DMS53 (cell line): ENCODE results near the gene PTPN20.
"Not testable (repeated sequence)": the region's sequence is repeated elsewhere in the genome, so short reads cannot be mapped to it uniquely, and the experiment has no call there.

Experiments used
- DNase-seq: peaks from one replicate; lab custom pipeline; 2025; lab: John Stamatoyannopoulos, UW

PTPN20 gene

GRCh38 chr10:46911144-46911876 lies at the start of gene PTPN20:
PTPN20 (plus strand) TSS chr10:46911428; CDS start chr10:46932500, 21,072 bp downstream.
- DNase-seq: not testable (repeated sequence)

DNA sequence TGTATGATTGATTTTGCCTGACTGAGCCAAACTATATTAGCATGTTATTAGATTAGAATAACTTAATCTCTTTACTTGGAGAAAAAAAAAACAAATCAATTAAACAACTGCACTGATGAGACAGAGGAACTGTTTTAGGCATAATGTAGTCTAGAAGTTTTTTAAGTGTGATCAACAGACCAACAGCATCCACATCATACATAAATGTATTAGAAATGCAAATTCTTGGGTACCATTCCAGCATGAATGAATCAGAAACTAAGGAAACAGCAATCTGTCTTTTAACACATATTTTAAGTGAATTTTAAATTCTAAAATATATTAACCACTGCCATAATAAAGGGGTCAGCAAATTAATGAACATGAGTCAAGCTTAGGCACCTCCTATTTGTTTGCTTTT lies 41.5 kb upstream of the PTPN20 start:
- DNase-seq: not testable (repeated sequence)

GRCh38 chr10:46871583-46871982 lies 39.6 kb upstream of the PTPN20 start:
- DNase-seq: not testable (repeated sequence)

DNA sequence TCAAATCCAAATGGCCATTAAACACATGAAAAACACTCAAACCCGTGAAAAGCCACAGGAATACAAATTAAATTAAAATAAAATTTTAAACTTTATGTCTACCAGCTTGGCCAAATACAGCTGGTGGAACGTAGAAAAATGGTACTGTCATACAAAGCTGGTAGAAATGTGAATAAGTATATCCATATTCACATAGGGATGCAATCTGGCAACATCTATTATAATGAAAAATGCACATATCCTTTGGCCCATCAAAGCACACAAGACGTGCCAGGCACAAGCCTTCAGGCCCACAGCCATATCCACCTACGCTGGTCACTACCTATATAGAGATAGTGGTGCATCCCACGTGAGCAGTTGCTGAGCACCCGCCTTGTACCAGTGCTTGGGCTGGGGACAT lies 35.9 kb upstream of the PTPN20 start:
- not testable (repeated sequence) for DNase-seq

GRCh38 chr10:46876773-46877172 lies 34.5 kb upstream of the PTPN20 start:
- DNase-seq: not testable (repeated sequence)

GRCh38 chr10:46878761-46879160 lies 32.5 kb upstream of the PTPN20 start:
- DNase-seq: peak; percentile 71

GRCh38 chr10:46890813-46891611 lies 20.2 kb upstream of the PTPN20 start:
- DNase-seq: not testable (repeated sequence)

DNA sequence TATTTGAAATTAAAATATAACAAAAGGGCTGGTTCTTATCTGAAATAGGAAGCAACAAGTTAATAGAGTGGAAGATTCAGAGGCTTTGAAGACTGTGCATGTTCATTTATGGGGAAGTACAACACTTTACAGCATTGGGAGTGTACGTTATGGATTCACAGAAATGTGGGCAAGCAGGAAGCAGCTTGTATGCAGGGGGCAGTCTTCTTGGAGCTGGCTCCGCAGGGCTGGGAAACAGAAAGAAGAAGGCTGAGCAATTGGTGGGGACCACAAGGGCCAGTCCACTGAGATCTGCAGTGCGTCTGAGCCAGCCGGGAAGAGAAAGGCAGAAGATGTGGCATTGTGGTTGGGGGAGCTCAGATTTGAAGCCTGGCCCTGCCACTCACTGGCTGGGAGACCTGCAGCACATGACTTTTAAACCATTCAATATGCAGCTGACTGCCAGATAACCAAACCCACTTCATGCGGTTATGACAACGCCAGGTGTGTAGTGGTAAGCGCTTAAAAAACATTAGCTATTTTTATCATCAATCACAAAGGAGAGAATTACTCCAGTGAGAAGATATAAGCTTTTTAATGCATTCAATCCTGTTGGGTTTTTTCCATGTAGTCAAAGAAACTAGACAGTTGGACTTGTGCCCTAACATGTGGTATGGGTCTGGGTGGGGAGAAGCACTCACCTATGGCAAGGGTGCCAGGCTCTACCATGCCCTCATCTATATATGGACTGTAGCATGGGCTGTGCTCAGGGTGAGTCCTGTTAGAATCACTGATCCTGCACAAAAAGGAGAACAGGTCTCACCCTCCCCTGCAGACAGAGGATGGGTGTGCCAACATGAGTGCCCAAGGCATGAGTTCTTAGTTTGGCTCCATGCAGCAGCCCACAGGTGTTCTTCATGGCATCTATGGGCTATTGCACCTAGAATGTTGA lies 14.2 kb upstream of the PTPN20 start:
- DNase-seq: not testable (repeated sequence)

- DNase-seq: not testable (repeated sequence)
These were observed 10.0 kb upstream of the PTPN20 start for GRCh38 chr10:46901247-46901646.

DNA sequence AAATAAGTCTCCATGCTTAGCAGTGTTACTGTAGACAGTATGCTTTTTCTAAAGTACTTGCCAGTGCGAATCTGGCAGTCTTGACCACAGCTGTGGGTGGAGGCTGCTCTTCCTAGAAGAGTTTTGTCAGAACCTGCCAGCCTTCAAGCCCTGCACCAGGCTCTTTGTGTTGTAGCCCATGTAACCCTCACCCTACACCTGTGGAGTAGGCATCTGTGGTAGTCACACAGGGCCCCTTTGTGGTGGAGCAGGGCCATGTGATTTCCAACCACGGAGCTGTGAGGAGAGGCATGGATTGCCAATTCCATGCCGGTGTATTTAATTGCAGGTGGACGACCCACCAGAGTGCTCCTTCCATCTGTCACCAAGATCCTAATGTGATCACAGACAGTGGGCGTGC lies 7.4 kb upstream of the PTPN20 start:
- not testable (repeated sequence) for DNase-seq

- DNase-seq: not testable (repeated sequence)
These were observed 4.9 kb upstream of the PTPN20 start for GRCh38 chr10:46906359-46906758.

GRCh38 chr10:46907185-46908117 lies 3.8 kb upstream of the PTPN20 start:
- not testable (repeated sequence) for DNase-seq

GRCh38 chr10:46922498-46922897 lies 11.3 kb downstream of the PTPN20 start:
- not testable (repeated sequence) for DNase-seq

- not testable (repeated sequence) for DNase-seq
These were observed 13.9 kb downstream of the PTPN20 start for GRCh38 chr10:46925156-46925555.

DNA sequence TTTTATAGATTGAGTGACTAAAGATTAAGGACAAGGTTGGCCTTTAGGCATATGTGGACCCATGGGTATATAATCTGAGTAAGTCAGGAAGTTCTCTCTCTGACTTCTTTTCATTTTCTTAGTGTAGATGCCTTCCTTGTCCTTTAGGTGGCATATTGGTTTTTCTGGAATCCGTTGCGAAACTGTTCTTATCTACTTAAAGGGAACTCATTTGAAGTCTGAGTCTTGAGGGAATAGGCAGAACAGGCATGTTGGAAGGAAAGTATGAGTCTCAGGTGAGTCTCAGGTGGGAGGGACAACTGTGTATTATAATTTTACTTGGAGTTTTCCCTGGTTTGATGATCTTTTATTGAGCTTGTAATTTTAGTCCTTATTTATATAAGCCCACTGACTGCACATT lies 14.6 kb downstream of the PTPN20 start:
- not testable (repeated sequence) for DNase-seq

- not testable (repeated sequence) for DNase-seq
These were observed 17.6 kb downstream of the PTPN20 start for GRCh38 chr10:46928810-46929209.

GRCh38 chr10:46932383-46932782 lies 21.2 kb downstream of the PTPN20 start:
- not testable (repeated sequence) for DNase-seq

DNA sequence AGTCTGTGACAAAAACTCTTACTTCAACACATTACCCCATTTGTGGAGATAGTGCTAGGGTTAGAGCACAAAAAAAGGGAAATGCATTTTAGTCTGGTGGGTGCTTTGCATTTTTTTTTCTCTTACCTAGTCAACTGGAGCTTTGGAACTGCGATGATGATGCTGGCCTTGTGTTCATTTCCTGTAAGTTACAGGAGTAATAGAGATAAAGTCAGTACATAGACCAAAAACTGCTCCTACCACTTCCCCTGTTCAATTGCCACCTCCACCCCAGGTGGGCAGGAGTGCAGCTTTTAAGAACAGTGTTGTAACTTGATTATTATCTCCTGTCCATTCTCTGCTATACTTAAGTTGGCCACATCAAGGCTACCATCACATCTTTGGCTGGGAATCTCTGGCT lies 29.9 kb downstream of the PTPN20 start:
- DNase-seq: not testable (repeated sequence)

DNA sequence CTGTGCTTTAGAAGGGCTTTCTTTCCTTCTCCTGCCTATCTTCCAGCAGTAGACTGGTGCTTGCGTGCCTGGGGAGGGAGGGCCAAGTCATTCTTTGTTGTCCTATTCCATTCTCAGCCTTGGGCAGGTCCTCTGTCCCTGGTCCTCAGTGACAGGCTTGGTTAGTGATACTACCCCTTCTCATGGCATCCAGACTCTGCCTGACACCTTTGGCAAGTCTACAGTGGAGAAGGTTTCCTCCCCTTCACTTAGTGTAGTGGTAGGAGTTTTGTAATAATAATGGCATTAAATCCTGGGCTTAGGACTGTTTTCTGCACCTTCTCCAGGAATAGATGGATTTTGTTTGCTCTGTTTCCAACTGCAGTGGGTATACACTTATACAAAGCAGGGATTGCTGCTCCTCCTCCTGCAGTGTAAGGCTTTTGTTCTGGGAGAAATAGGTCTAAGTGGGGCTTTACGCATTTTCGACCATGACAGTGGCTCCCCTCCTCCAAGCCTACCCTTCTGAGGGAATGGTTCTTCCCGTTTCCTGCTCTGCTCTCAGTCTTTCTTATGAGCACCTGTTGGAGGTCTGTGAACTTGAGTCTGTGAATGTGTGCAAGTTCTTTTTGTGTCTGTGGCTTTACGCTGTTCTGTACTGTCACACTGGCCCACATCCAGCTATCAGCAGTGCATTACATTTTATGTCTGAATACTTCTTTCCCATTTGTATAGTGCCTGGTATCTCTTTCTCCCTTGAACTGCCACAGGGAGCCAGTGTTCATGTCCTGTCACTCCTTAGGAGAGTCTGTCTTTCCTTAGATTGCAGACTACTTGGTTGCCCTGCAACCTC lies 37.7 kb downstream of the PTPN20 start:
- not testable (repeated sequence) for DNase-seq

- not testable (repeated sequence) for DNase-seq
These were observed 41.3 kb downstream of the PTPN20 start for GRCh38 chr10:46952540-46952939.
